B cell (primary cell): ENCODE data around the gene RARRES2. TPM values are rescaled to one million over a fixed set of nuclear protein-coding genes. Genes with fewer than 3 reads are reported as not detected.
A peak's percentile ranks its signal among the peaks of the same experiment; 100 is the strongest.

Source experiments
- ATAC-seq: fragments of 200-7000 bp; cut with Tn5 transposase; one replicate; pipeline ENCODE4 v1.10.0; 2021; ENCODE audit warnings: low read depth, mild to moderate bottlenecking, moderate number of reproducible peaks, moderate library complexity
- CTCF ChIA-PET: fragments of 350-600 bp; sonication (Branson Sonifier 250); formaldehyde crosslinking; loops from one replicate; lab custom pipeline; 2021; ENCODE audit warnings: antibody characterized with exemption, inconsistent platforms; lab: Charles Lee
- POLR2A ChIA-PET: fragments of 350-600 bp; sonication (Branson Sonifier 250); formaldehyde crosslinking; loops from one replicate; lab custom pipeline; 2021; ENCODE audit warnings: antibody characterized with exemption; lab: Charles Lee
- DNase-seq: peaks from one replicate; pipeline ENCODE4 v3.0.0; 2013
- H2AFZ ChIP-seq: 2 replicates; pipeline ENCODE4 v1.6.1; 2012; ENCODE audit warnings: mild to moderate bottlenecking, low read depth, low read length; ENCODE audit not compliant: insufficient read depth, poor library complexity, severe bottlenecking
- H3K27ac ChIP-seq, 2 donors: 1 replicate in 1 of 2; 2 replicates in 1 of 2; pipeline ENCODE4 v1.5.1; 2012 to 2013; ENCODE audit warnings: low read length in 2 of 2, mild to moderate bottlenecking in 2 of 2, moderate library complexity in 1 of 2
- H3K27me3 ChIP-seq, 4 experiments: fragments of 200-600 bp in 1 of 4; sonication (generic) in 1 of 4; replicated peaks in 1 of 4; 1 replicate in 2 of 4; 2 replicates in 2 of 4; pipeline versions ENCODE4 v1.6.1 to v1.7.0; 2013 to 2016; ENCODE audit warnings: low read length in 3 of 4, mild to moderate bottlenecking in 2 of 4, mixed read lengths in 1 of 4, moderate library complexity in 1 of 4; ENCODE audit not compliant: insufficient read depth in 4 of 4, control insufficient read depth in 3 of 4; ENCODE audit errors: control extremely low read depth in 1 of 4
- H3K36me3 ChIP-seq, 2 experiments: replicated peaks in 1 of 2; 1 replicate in 1 of 2; 2 replicates in 1 of 2; pipeline versions ENCODE4 v1.6.1 to v1.7.1; 2013; ENCODE audit warnings: low read length in 1 of 2; ENCODE audit not compliant: insufficient read depth in 2 of 2, control insufficient read depth in 1 of 2; ENCODE audit errors: control extremely low read depth in 1 of 2, extremely low read depth in 1 of 2
- H3K4me1 ChIP-seq, 2 donors: fragments of 200-600 bp in 1 of 2; sonication (generic) in 1 of 2; 1 replicate in 1 of 2; 2 replicates in 1 of 2; pipeline versions ENCODE4 v1.5.1 to v1.6.1; 2013 to 2017; ENCODE audit warnings: low read length in 2 of 2; ENCODE audit not compliant: control insufficient read depth in 2 of 2, insufficient read depth in 2 of 2
- H3K4me2 ChIP-seq: replicated peaks from 2 replicates; pipeline ENCODE3; 2012; ENCODE audit warnings: mild to moderate bottlenecking, low read depth, low read length; ENCODE audit not compliant: poor library complexity, severe bottlenecking
- H3K4me3 ChIP-seq, 5 experiments: fragments of 200-600 bp in 1 of 5; sonication (generic) in 1 of 5; 1 replicate in 3 of 5; 2 replicates in 2 of 5; pipeline versions ENCODE4 v1.5.1 to v1.7.0; 2011 to 2016; ENCODE audit warnings: low read length in 4 of 5, mild to moderate bottlenecking in 4 of 5, low read depth in 2 of 5, control low read depth in 1 of 5, moderate library complexity in 1 of 5; ENCODE audit not compliant: insufficient read depth in 1 of 5; ENCODE audit errors: control extremely low read depth in 1 of 5, extremely low read depth in 1 of 5
- H3K79me2 ChIP-seq: fragments of 200-600 bp; sonication (generic); one replicate; pipeline ENCODE4 v1.6.0; 2016; ENCODE audit warnings: low read length; ENCODE audit not compliant: control insufficient read depth, insufficient read depth
- H3K9ac ChIP-seq: fragments of 200-600 bp; sonication (generic); 2 replicates; pipeline ENCODE4 v1.6.1; 2017; ENCODE audit warnings: mild to moderate bottlenecking, low read length, moderate library complexity
- H3K9me3 ChIP-seq, 3 donors: one replicate each; pipeline versions ENCODE4 v1.6.1 to v1.7.1; 2013; ENCODE audit warnings: low read length in 2 of 3; ENCODE audit not compliant: control insufficient read depth in 2 of 3, insufficient read depth in 1 of 3; ENCODE audit errors: control extremely low read depth in 1 of 3
- H4K20me1 ChIP-seq: 2 replicates; pipeline ENCODE4 v1.6.0; 2012; ENCODE audit warnings: mild to moderate bottlenecking, low read length; ENCODE audit not compliant: insufficient read depth, control insufficient read depth, poor library complexity, severe bottlenecking
- H3K27ac Mint-ChIP-seq: one replicate; pipeline ENCODE4 v1.8.0; 2021; ENCODE audit warnings: mixed read lengths
- H3K27me3 Mint-ChIP-seq: one replicate; pipeline ENCODE4 v1.8.0; 2021; ENCODE audit warnings: mixed read lengths
- H3K4me1 Mint-ChIP-seq: one replicate; pipeline ENCODE4 v1.8.0; 2021; ENCODE audit warnings: mixed read lengths
- H3K4me3 Mint-ChIP-seq: one replicate; pipeline ENCODE4 v1.8.0; 2021; ENCODE audit warnings: mixed read lengths
- H3K9me3 Mint-ChIP-seq: one replicate; pipeline ENCODE4 v1.8.0; 2022; ENCODE audit warnings: mixed read lengths; ENCODE audit not compliant: insufficient read depth
- EZH2 ChIP-seq: IDR thresholded peaks from 2 replicates; pipeline ENCODE4 v1.6.1; 2012; ENCODE audit warnings: borderline replicate concordance, low read depth, mild to moderate bottlenecking, moderate library complexity, low read length; ENCODE audit not compliant: insufficient read depth, poor library complexity, severe bottlenecking
- WGBS: methylation state at CpG from one replicate; pipeline ENCODE4 v1.1.5; 2013; ENCODE audit warnings: missing lambda C conversion rate; ENCODE audit not compliant: insufficient coverage; 5-methylcytosine and 5-hydroxymethylcytosine counted together
- intact Hi-C: fragments of 100-400 bp; cut with micrococcal nuclease; formaldehyde crosslinking; loops from one replicate; pipeline ENCODE4 v1.10.0; 2022
- polyA plus RNA-seq: library from polyadenylated mRNA; depleted of rRNA; stranded (reverse); fragments of >200 nt; gene quantifications from 2 replicates; pipeline ENCODE4 v1.2.3, GENCODE V29; 2012
- total RNA-seq, 2 donors: library from RNA; stranded (reverse); fragments of 120-200 nt in 1 of 2; gene quantifications; 1 replicate in 1 of 2; 2 replicates in 1 of 2; pipeline versions ENCODE4 v1.2.3 to v1.2.4, GENCODE V29; 2013 to 2022
- TF ChIP-seq, protein P1 (sequence below): fragments of 200-600 bp; IDR thresholded peaks from one replicate; pipeline ENCODE4 v1.8.0; 2022; ENCODE audit warnings: antibody characterized with exemption, mild to moderate bottlenecking

The RARRES2 gene
- total and polyA plus RNA-seq, 2 donors (not counting 1 experiment from before 2014, with no cell fraction given), result not detected

DNA sequence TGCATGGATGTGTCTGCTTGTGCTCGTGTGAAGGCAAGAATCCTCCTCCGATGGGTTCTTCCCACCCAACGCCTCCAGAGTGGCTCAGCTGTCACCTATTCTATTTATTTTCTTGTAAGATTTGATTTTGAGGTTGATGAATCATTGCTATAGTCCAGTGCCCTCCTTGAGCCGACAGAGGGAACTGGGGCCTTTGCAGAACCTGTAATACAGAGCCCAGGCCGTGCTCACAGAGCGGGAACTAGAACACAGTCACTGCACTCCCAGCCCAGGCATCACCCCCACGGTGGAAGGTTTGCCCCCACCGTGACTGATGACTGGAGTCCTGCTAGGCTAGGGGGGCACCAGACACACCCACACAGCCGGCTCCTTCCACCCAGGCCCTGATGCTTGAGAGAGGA lies 2.0 kb downstream of the RARRES2 start:
- peaks cover 4% of the 10 kb centered on the region for H3K9me3 Mint-ChIP-seq
- intact Hi-C loops, result no loop called here
- WGBS, result 38% methylated on average over 5 of the region's 9 CpGs
- ATAC-seq, result peak; percentile 72
- Histone ChIP-seq H3K4me3 (no peak overlapping the region), H4K20me1 (no peaks in the 10 kb centered on the region), H3K27ac (no peak overlapping the region), H3K27me3 (peaks cover 0 to 24% (median 10%) of the 10 kb centered on the region in 4 experiments), H3K4me2 (no peak overlapping the region), H2AFZ (no peak overlapping the region), H3K79me2 (no peaks in the 10 kb centered on the region), H3K36me3 (no peaks in the 10 kb centered on the region), H3K9ac (no peak overlapping the region), H3K4me1 (peaks cover 12 to 15% of the 10 kb centered on the region in 2 donors), H3K9me3 (peaks cover 0 to 5% (median 4%) of the 10 kb centered on the region in 3 donors)
- H3K4me3 Mint-ChIP-seq, result peak overlapping the region; percentile 45
- ChIA-PET POLR2A (no interaction called here), CTCF (interaction anchor here (1.9 kb wide), 1 partner anchor 15 kb away, joined by 5 read pairs; no protein-coding TSS in a partner anchor)
- peaks cover 35% of the 10 kb centered on the region for H3K27me3 Mint-ChIP-seq
- TF ChIP-seq, protein P1, sequence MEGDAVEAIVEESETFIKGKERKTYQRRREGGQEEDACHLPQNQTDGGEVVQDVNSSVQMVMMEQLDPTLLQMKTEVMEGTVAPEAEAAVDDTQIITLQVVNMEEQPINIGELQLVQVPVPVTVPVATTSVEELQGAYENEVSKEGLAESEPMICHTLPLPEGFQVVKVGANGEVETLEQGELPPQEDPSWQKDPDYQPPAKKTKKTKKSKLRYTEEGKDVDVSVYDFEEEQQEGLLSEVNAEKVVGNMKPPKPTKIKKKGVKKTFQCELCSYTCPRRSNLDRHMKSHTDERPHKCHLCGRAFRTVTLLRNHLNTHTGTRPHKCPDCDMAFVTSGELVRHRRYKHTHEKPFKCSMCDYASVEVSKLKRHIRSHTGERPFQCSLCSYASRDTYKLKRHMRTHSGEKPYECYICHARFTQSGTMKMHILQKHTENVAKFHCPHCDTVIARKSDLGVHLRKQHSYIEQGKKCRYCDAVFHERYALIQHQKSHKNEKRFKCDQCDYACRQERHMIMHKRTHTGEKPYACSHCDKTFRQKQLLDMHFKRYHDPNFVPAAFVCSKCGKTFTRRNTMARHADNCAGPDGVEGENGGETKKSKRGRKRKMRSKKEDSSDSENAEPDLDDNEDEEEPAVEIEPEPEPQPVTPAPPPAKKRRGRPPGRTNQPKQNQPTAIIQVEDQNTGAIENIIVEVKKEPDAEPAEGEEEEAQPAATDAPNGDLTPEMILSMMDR, result no peak
- no peak for TF ChIP-seq EZH2
- H3K27ac Mint-ChIP-seq, result no peak overlapping the region
- DNase-seq, result no peak
- H3K4me1 Mint-ChIP-seq, result peaks cover 20% of the 10 kb centered on the region

DNA sequence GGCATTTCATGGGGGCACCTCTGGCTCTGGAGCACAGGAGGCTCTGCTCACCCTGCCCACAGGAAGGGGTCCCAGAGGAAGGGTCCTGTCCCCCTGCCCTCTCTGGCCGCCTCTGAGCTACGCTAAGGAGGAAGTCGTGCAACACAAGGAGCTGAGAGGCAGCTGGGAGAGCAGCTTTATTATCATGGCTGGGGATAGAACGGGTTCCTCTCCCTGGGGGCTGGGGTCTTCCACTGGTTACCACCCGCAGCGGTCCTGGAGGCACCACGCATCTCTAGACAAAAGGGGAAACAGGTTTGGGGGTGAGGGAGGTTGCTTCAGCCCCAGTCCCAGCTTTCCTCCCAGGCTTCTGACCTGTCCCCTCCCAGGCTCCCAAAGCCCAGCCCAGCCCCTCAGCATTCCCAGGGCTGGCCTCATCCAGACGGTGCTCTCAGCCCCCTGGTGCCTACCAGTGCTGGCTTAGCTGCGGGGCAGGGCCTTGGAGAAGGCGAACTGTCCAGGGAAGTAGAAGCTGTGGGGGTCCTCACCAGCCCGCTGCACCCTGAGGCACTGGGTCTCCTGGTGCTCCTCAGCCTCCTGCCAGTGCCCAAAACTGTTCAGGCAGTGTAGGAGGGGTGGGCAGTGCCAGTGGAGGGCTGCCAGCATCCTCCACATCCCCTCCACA lies 3.1 kb downstream of the RARRES2 start:
- H3K9ac ChIP-seq, result no peak overlapping the region
- DNase-seq, result no peak
- no peak overlapping the region for H3K4me2 ChIP-seq

More for the DNA sequence above, 3.1 kb downstream of the RARRES2 start:
- Histone ChIP-seq H2AFZ (no peak overlapping the region), H4K20me1 (no peaks in the 10 kb centered on the region), H3K9me3 (peaks cover 0 to 4% (median 0%) of the 10 kb centered on the region in 3 donors), H3K27me3 (peaks cover 0 to 24% (median 10%) of the 10 kb centered on the region in 4 experiments), H3K4me1 (peaks cover 12 to 15% of the 10 kb centered on the region in 2 donors), H3K36me3 (no peaks in the 10 kb centered on the region), H3K4me3 (no peak overlapping the region), H3K79me2 (no peaks in the 10 kb centered on the region), H3K27ac (no peak overlapping the region)
- CTCF ChIA-PET, result interaction anchor here (1.9 kb wide), 1 partner anchor 17 kb away, joined by 5 read pairs; no protein-coding TSS in a partner anchor
- TF ChIP-seq EZH2, result no peak
- TF ChIP-seq, protein P1, result no peak
- POLR2A ChIA-PET, result no interaction called here
- peaks cover 20% of the 10 kb centered on the region for H3K4me1 Mint-ChIP-seq
- 93% methylated on average over 5 of the region's 11 CpGs for WGBS
- no peaks in the 10 kb centered on the region for H3K9me3 Mint-ChIP-seq
- H3K4me3 Mint-ChIP-seq, result no peak overlapping the region
- intact Hi-C loops, result no loop called here
- peak overlapping the region; percentile 46 for H3K27ac Mint-ChIP-seq
- peaks cover 28% of the 10 kb centered on the region for H3K27me3 Mint-ChIP-seq
- no peak for ATAC-seq
